ENCODE results near the gene CFP.

DNA sequence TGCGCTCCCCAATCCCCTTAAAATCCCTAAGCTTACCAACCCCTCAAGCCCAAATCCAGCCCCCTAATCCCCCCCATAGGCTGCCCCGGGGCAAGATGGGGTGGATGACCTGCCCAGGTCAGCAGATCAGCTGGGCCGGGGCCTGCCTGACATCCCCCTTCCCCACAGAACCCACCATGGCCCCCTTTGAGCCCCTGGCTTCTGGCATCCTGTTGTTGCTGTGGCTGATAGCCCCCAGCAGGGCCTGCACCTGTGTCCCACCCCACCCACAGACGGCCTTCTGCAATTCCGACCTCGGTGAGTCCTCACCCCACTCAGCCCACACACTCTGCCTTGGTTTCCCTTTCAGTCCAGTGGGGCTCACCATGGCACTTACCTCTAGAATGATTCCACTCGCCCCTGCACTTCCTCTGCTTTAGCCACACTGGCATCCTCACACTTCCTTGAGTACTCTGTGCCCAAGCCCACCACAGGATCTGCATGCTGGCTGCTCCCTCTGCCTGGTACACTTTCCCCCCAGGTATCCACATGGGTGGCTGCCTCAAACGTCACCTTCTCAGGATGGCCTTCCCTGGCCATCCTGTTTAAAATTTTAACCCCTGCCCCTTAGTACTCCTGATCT is 46.4 kb downstream of the CFP start:
- TF ChIP-seq, protein P1, sequence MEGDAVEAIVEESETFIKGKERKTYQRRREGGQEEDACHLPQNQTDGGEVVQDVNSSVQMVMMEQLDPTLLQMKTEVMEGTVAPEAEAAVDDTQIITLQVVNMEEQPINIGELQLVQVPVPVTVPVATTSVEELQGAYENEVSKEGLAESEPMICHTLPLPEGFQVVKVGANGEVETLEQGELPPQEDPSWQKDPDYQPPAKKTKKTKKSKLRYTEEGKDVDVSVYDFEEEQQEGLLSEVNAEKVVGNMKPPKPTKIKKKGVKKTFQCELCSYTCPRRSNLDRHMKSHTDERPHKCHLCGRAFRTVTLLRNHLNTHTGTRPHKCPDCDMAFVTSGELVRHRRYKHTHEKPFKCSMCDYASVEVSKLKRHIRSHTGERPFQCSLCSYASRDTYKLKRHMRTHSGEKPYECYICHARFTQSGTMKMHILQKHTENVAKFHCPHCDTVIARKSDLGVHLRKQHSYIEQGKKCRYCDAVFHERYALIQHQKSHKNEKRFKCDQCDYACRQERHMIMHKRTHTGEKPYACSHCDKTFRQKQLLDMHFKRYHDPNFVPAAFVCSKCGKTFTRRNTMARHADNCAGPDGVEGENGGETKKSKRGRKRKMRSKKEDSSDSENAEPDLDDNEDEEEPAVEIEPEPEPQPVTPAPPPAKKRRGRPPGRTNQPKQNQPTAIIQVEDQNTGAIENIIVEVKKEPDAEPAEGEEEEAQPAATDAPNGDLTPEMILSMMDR (IDR thresholded peaks at IDR 0.05; ENCODE audit: poor library complexity): no peak
- no peak for TF ChIP-seq EZH2 (IDR thresholded peaks at IDR 0.05; ENCODE audit: borderline replicate concordance)
- TF ChIP-seq EZH2phosphoT487 (IDR thresholded peaks at IDR 0.05; ENCODE audit: low read depth, severe bottlenecking, unreplicated experiment): no peak

All from hepatocyte (in vitro differentiated cells).